Eye (tissue), 1 donor: ENCODE results near the gene TPD52L2.

Source experiments
- DNase-seq: peaks from one replicate; pipeline ENCODE4 v3.0.0-alpha.2; 2015

Gene TPD52L2

DNA sequence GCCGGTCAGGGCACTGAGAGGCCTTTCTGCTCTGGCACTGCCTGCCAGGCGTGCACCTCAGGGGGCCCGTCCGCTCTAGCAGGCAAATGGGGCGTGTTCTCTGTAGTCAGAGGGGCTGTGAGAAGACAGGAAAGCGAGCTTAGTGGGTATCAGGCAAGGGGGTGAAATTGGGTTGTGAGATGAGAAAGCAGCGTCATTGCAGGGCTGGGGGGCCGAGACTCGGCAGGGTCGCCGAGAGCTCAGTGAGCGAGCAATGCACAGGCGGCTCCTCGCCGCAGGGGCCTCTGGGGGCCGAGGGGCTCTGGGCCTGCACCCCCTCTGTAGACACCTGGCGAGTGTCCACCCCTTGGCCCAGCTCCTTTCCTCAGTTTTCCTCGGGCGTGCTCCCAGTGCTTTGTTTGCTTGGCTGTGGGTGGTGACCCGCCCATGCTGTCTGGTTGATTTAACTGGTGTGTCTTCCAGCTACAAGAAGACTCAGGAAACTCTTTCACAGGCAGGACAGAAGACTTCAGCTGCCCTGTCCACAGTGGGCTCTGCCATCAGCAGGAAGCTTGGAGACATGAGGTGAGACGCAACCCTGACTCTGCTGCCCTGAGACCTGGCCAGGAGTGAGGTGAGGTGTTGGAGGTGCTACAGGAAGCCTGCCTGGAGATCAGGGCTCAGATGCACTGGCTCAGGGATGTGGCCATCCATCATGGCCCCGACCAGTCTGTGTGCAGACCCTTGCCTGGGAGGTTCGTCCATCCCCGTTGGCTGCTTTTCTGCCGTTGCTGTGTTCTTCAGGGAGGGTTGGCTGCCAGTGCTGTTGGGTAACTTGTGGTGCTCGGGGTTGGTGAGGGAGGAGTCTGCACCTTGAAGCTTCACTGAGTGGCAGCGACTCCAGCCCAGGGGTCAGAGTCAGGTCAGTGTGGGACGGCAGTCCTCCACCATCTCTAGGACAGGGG is 17.5 kb downstream of the TPD52L2 start:
- DNase-seq: no peak

DNA sequence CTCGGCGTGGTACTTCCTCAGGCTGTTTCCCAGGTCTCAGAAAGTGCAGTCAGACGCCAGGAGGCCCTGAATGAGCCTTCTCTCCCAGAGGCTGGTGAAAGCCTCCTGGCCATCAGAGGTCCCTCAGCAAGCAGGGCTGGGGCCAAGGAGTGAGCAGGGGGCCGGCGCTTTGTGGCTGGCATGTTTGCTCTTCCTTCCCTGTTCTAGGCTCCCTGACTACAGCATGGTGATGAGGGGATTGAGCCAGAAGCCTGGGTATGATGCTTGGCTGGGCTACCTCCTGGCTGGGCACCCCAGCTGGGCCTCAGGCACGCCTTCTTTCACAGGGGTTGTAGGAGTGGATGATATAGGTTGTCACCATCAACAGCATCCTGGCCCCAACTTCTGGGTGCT is 18.1 kb downstream of the TPD52L2 start:
- DNase-seq: no peak

DNA sequence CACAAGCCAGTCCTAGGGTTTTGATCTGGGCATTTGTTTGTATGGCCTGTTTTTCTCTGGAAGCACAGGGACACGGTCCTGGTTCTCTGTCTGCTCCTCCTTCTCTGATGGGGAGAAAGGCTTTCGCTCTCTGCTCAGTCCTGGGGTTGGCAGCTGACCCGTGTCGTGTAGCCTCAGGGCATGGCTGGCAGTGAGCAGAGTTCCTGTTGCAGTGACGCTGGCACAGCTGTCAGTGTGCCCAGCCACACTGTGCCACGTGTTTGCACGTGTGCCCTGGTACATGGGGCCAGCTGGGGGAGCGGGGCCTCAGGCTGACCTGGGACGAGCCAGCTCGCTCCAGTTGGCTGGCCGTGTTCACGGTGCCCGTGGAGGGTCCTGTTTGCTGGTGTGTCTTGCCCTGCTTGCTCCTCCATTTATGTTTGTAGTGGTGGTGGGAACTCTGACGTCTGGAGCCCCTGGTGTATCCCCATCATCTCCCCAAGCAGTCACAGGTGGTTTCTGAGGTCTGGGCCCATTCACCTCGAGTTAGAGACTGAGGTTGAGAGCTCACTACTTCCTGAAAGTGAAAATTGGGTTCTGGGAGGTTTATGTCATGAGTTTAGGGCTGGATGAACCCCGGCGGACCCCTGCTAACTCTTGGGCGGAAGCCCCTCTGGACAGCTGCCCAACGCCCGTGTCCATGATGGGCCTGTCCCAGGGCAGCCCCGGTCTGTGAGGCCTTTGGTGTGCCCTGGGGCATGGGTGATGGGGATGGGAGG is 19.6 kb downstream of the TPD52L2 start:
- no peak for DNase-seq

DNA sequence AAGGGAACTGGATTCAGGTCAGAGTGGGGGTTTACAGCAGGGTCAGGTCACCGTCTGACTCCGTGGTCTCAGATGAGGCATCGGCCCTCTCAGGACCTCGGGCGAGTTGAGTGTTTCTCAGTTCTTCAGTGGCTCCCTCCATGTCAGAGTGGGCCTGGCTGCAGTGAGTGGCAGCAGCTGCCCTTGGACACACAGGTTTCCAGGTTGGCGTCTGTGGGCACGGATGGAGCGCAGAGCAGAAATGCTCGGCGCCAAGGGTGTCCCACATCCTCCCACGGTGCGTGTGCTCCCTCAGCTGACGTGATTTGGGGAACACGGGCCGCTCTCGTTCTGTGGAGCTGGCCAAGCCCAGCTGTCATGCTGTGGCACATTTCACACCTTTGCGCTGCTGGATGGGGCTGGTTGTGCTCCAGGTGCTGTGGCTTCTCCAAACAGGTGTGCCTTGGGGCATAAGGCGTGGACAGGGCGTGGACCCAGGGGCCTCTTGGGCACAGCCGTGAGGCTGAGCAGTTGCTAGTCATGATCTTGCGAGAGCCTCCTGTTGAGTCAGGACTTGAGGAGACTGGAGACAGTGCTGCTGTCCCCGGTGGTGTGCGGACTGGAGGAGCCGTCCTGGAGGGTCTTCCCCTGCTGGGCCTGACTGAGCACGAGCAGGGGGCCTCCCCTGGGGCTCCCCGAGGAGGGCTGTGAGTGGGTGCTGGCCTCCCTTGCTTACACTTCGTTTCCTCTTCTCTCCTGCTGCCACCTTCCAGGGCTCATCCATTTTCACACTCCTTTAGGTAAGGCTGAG is 20.4 kb downstream of the TPD52L2 start:
- DNase-seq: no peak

DNA sequence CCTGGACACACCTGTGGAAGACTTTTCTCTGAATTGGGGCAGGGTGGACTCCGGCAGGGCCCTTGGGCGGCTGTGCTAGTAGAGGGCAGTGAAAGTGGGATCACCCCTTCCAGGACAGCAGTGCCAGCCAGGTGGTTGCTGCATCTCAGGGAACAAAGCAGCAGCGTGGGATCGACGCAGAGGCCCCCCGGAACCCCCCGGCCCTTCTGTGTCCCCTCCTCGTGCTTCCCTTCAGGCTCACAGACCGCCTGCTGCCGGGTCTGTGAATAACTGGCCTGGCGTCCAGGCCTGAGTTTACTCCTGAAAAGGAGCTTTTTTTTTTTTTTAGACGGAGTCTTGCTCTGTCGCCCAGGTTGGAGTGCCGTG is 21.0 kb downstream of the TPD52L2 start:
- DNase-seq: no peak

DNA sequence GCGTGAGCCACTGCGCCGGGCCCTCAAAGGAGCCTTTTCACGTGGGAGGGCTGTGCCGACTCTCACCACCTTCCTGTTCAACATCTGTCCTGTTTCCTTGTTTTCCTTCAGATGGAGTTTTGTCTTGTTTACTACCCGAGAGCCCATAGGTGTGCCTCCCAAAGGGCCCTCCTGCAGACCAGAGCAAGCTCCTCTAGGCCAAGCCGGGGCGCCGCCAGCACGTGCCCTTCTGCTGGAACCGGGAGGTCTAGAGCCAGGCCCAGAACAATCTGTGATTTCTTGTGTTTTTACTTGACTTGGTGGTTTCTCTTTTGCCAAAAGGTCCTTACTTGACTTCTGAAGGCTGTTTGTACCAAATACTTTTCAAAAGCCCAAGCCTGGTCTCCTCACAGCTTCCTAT is 21.9 kb downstream of the TPD52L2 start:
- no peak for DNase-seq

DNA sequence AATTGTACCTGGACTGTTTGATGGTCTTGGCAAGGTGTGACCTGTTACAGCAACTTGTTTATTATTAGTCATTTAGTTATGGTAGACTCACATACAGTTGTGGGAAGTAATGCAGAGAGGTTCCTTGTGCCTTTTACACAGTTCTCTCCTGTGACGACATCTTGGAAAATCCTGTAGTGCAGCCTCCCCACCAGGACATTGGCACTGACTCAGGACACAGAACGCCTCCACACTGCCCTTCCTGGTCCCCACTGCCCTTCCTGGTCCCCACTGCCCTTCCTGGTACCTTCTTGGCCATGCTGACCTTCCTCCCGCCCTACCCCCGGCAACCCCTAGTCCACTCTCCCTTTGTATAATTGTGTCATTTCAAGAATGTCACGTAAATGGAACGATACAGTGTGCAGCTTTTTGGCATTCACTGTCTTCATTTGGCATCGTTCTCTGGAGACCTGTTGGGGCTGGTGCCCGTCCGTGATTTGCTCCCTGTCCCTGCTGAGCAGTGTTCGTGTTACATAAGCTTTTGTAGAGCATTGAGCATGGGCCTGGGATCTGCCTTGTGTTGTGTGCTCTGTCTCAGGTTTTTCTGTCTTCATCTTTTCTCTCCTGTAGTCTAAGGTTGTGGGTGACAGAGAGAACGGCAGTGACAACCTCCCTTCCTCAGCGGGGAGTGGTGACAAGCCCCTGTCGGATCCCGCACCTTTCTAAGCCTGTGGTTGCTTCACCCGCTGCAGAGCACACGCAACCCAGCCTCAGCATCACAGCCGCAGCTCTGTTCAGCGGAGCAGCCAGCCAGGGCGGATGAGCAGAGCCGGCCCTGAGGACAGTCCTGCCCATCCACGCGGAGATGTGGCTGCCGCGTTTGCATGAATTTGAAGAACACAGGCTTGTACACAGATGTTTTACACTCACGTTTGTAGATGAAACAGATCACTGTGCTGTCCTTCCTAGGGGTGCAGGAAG is 24.5 kb downstream of the TPD52L2 start:
- no peak for DNase-seq

DNA sequence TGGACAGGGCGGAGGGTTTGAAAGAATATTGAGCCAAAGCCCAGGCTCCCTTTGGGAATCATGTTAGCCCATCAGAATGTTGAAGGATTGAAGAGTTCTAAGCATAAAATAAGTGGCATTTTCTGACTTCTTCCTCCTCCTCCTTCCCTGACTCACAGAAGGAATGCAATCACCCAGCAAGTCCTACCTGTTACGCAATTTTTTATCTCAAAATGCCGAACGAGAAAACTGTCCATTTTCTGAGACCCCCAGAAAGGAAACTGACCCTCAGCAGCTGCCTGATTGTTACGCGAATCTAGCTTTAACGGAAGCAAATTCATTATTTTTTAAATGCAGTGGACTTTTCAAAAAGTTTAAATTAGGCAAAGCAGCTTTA is 25.1 kb downstream of the TPD52L2 start:
- no peak for DNase-seq

DNA sequence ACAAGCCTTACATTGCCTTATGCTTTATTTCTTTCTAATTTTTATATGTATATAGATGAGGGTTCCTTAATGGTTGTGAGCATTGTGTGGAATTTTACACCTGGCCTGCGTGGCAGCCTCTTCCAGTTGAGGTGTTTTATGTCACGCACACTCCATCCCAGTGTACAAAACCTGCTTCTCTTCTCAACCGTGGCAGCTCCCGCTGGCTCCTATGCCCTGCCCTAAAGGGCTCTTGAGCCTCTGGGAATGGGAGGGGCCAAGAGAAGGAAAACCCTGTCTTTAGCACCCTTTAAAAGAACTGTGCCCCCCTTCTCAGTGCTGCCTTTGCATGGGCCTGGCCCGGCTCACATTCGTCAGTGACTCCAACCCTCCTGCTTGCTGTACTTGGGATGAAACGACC is 25.5 kb downstream of the TPD52L2 start:
- no peak for DNase-seq

DNA sequence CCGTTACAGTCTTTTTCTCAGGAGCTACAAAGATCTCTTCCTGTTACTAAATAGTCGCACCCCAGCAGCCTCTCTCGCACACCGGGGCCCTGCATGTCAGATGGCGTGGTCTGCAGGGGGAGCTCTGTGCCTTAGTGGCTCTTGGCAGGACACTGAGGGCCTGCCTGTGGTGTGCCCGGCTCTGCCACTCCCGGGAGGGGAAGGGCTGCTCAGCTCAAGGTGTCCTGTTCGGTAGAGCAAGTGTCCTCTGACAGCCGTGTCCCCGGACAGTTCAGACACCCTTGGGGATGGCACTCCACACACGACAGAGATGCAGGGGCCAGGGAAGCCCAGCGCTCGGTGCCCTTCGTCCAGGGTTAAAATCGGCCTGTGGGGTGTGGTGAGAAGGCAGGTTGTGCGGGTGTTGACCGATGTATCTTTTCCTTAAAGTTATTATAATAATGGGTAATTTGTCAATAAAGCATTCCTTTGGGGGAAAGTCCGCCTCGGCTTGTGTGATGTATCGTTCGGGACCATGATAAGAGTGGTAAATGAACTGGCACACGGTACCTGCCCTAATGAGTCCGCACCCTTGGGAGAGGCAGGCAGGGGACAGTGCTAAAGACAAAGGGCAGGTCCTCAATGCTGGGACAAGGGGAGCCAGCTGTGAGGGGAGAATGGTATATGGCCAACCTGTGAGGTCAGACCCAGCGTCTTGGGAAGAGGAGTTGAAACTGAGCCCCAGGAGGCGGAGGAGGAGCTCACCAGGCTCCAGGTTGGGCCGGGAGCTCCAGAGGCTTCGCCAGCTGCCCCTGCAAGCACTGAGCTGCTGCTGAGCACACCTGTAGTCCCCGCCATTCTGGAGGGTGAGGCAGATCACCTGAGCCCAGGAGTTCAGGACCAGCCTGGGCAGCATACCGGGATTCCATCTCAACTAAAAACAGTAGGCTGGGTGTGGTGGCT is 26.3 kb downstream of the TPD52L2 start:
- no peak for DNase-seq

DNA sequence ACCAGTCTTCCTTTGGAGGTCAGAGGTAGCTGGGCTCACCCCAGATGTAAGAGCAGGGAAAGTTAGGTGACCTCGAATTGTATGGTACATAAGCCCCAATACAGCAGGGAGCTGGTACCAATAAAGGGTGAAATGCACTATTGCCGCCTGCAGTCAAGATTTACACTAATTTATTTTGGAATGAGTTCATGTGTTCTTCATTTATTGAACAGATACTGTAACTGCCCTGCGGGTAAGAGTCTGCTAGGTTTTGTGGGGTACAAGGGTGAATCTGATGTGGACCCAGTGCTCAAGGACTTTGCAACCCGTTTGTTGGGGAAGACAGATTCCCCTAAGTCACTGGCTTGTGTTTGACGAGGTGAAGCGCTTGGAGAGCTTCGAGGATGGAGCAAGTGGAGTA is 27.3 kb downstream of the TPD52L2 start:
- DNase-seq: no peak

DNA sequence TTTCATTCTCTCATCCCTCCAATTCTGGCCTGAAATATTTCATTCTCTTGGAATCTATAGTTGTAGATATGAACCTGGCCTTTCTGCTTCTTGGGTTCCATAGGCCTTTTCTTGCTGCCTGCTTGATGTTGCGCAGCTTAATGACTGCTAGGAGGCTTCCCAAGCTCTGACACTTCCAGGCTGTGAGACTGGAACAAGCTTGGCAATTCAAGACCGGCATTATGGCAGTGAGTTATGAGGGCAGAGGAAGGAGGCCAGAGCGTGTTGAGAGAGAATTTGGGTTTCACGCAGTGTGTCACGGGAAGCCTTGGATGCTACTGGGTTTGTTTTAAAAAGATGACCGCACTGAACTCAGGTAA is 28.9 kb downstream of the TPD52L2 start:
- no peak for DNase-seq

DNA sequence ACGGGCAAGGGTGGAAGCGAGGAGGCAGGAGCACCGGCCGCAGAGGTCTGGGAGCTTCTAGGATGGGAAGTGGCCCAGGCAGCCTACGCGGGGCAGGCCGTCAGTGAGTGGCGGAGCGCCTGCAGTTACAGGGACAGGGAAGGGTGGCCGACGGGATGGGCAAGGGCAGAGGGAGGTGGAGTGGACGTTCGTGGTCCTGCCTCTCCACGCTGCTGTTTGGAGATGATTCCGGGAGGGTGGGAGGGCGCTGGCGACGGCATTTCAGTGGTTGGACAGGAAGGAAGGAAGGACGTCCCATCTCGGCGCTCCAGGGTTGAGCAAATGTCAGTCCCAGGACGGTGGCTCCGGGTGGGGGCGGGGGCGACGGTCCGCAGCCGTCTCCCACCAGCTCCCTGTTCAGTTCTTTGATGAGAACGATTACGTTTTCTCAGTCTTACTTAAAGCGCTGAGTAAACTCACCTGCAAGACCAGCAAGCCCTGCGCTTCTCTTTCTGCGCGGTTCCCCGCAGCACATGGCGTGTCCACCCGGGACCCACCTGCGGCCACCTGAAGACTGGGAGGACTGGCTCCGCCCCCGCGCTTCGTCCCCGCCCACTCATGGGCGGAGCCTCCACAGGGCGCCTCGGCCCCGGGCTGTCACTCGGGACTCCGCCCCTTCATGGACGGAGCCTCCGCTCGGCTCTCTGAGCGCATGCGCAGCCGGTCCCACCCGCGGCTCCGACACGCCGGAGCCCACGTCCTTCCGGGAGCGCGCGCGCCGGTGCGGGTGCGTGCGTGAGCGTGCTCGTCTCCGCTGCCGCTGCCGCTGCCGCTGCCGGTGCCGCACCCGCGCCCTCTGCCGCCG is 29.5 kb downstream of the TPD52L2 start, which contains the start of gene DNAJC5:
Gene DNAJC5 (plus strand): TSS at position 769 of the 844 bp plus-strand sequence. CDS start 33,220 bp downstream, outside the sequence.
- peak; percentile 98 for DNase-seq

DNA sequence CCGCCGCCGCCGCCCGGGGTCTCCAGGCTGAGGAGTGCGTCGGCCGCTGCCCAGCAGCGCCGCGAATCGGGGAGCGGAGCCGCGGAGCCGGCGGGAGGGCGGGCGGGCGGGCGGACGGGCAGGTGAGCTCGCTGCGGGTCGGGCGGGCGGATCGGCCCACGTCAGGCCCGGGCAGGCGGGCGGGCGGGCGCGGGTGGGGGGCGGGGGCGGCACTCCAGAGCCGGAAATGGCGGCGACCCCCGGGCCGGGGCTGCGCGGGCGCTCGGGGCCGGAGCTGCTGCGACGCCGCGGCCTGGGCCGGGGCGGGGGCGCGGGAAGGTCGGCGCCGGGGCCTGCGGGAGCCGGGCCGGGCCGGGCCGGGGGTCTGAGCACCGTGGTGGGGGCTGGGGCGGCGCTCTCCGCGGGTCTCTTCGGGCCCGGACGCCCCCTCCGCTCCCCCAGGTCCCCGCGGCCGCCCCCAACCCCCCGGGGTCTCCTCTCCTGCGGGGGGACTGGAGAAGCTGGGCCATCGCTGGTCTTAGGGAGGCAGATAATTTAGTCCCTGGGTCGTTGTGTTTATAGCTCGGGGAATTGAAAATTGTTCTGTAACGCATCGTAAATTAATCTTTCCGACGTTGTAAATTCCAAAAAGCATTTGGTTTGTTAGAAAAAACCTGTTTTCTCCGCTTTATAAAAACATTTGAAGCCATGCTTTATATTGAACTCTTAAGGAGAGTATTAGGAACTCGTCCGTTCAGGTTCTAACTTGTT is 30.3 kb downstream of the TPD52L2 start:
- DNase-seq: no peak

DNA sequence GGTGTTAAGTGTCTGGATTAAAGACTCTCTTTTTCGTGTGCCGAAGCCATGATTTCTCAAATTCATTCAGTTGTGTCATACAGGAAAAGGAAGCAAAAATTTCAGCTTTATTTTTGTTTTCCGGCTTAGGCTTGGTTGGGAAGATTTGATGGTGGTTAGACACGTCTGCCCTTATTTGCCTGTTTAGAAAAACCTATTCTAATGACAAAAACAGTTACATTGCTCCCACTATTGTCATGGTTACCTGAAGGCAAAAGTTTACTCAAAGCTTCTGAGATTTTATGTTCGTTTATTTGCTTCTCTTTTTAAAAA is 30.8 kb downstream of the TPD52L2 start:
- peak; percentile 51 for DNase-seq

DNA sequence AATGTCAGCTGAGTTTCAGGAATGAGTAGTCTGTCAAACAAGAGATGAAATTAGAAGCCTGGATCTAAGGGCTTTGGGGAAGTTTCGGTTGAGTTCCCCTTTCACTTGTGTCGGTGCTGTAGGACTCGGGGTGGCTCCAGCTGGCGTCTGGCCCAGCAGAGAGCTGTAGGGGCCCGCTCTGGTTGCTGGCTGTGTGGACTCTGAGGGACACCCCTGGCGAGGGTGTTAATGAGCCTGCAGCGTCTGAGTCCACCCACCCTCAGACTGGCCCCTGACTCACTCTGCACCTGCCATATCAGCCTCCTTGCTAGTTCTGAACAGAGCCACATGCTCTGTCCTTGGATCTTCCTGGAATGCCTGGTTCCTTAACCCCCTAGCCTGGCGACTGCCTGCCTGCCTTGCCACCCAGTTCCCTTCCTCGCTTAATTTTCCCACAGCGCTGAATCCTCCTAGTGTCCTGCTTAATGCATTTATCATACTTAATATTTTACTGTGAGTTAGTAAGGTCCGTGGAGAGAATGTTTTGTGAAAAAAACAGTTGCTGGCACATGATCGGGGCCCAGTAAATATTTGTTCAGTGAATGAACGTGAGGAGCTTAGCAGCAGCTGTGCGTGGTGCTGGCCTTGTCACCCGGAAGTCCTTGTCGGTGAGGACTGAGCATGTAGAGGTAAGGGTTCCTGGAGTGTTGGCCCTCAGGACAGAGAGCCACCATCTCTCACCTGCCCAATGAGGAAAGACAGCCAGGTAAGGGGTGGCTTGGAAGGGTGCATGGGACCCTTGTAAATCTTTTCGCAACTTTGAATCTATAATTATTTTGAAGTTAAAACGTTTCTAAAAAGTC is 31.4 kb downstream of the TPD52L2 start:
- peak; percentile 41 for DNase-seq

DNA sequence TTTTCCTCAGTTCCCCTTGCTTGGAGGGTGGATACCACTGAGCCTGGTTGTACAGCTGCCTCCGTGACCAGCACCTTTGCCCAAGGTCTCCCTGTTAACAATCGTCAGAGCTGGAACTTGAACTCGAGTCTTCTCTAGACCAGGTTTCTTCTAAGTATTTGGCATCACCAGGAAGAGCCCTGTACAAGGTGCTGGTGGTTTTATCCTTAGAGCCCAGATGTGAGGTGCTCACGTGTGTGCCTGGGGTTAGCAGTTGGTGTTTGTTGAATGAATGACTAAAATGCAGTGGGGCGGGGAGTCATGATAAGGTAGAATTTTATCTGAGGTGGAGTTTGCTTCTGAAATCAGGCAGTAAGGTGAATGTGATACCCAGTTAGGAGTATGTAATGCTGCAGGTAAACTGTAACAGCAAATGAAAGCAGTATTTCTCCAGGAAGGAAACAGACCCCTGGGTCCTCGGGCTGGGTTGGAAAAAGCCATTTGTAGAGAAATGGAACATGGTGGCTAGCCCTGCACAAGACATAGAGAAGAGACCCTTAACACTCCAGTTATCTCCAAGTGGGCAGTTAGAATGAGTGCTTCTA is 33.0 kb downstream of the TPD52L2 start:
- no peak for DNase-seq
